NCI-H128 (cell line): Measurements from ENCODE around the gene PARD3B.
"Not testable (repeated sequence)": the region's sequence is repeated elsewhere in the genome, so short reads cannot be mapped to it uniquely, and the experiment has no call there.

Experiments
- DNase-seq: peaks from one replicate; lab custom pipeline; 2025; ENCODE audit not compliant: unreplicated experiment; lab: John Stamatoyannopoulos, UW

PARD3B gene

DNA sequence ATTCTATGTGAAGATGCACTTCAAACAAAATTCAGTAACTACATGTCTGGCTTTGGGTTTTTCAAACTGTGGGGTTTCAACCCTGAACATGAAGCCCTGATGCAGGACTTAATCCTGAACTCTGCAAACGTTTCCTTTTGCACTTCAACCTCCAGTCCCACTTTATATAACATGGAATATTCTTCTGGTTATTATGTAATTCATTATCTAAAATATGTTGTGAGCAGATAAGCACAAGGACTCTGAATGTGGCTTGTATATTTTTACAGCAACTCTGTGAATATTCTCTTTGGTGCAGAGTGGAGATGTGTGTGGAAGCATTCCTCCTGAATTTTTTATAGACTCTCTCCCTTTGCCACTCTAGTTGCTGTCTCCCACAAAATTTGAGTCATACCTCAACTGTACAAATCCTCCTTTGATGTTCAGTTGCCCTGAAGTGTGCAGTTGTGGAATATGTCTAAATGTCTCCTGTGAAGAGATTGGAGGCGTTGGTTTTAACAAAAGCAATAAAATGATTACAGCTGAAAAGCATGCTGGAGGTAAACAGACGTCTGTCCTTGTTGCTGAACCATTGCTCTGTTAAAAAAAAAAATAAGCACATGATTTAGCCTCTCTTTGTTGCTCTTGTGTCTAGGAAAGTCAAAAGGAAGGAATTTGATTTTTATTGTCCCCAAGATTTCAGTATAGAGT lies 931.9 kb downstream of the PARD3B start:
- DNase-seq, result no peak

DNA sequence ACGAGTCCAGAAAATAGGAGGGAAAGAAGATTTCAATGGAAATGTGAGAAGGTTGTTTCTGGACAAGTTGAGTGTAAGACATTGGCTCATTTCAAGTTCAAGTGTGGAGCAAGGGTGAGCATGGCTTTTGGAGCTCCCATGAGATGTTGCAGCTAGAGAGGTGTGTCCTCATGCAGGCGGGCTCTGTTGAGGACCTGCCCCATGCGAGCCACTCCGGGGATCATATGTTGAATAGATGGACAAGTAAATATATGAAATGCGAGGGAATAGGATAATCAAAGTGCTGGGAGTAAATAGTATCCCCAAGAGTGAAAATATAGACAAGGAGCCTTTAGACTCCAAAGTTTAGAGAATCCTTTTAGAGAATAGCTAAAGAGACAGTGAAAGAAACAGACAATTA lies 936.6 kb downstream of the PARD3B start:
- DNase-seq, result no peak

DNA sequence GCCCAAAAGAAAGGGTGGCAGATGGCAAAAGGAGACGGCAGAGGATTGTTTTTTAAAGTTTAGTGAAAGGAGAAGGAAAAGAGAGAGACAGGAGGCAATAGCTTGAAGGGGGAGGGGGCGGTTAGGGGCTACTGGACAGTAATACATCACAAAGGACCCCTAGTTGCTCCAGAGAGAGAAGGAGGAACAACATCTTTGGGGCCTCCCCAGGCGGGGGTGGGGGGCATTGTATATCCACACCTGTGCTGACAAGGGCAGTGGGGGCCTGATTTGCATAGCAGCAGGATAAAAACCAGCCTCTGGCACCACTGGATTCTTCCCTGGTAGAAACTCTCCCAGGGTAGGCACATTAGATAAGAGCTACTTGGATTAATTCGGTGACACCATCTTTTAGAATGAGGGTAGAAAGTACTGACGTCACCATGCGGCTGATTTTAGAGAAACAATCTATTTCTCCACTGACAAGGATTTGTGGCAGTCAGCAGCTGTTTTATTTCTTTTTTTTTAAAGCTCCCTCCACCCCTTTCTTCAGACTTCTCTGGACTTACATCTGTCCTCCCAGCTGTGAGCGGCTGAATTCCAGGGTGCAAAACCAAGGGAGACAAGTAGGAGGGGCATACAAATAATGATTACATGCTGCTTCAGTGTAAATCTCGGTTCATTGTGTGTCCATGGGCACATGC lies 937.3 kb downstream of the PARD3B start:
- no peak for DNase-seq

DNA sequence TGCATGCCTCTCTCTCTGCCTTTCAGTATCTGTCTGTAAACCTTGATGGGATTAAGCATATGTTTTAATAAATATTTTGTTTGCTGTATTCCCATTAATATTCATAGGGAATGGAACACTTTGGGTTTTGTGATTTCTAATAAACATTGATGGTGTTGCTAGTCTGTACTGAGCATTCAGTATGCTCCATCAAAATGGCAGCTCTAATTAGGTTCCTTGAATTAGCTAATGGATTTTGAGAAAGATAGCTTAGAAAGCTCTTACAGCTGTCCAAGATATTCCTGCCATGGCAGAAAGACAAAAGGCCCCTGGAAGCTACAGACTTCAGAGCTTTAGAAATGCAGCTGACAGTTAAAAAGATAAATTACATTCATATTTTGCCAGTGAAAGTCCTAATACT lies 937.8 kb downstream of the PARD3B start:
- DNase-seq, result no peak

DNA sequence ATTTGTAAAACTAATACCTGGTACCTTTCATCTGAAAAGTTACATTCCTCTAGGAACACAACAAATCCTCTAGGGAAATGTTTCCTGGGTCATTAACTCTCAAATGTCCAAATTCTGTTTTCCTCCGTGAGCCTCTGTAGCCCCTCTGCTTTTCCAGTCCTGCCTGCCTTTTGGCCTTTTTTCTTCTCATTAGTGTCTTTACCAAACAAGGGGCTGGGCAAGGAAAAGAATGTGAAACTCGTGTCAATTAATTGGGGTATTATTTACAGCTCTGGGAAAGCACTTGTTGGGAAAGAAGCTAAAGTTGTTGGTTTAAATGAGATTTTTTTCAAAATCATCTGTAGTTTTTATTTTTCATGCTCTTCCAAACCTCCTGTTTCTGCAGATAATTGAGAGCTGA lies 938.9 kb downstream of the PARD3B start:
- no peak for DNase-seq

DNA sequence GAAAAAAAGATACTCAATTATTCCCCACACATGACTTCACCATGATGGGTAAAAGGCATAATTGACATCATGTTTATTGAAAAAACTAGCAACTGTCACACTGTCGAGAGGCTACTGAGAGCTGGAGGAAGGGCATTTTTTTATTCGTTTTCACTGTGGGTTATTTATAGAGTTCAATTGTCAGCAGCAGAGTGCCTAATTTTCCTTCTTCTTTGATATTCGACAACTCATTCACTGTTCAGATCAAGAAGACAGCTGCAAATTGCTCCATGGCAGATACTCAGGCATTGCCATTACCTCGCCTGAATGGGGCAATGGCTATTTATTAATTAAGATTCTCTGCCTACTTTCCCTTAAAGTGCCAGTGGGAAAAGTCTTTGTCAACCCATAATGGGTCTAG lies 939.5 kb downstream of the PARD3B start:
- peak; percentile 17 for DNase-seq

DNA sequence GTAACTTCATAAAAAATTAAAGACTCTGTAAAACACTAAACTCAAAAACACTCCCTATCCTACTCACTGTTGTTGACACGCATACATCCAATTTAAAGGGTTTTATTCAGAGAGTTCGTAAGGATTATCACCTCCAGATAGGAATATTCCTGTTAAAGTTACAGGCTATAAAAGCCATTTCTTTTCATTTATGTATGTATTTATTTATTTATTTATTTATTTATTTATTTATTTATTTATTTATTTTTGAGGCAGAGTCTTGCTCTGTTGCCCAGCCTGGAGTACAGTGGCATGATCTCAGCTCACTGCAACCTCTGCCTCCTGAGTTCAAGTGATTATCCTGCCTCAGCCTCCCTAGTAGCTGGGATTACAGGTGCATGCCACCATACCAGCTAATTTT lies 948.3 kb downstream of the PARD3B start:
- not testable (repeated sequence) for DNase-seq

DNA sequence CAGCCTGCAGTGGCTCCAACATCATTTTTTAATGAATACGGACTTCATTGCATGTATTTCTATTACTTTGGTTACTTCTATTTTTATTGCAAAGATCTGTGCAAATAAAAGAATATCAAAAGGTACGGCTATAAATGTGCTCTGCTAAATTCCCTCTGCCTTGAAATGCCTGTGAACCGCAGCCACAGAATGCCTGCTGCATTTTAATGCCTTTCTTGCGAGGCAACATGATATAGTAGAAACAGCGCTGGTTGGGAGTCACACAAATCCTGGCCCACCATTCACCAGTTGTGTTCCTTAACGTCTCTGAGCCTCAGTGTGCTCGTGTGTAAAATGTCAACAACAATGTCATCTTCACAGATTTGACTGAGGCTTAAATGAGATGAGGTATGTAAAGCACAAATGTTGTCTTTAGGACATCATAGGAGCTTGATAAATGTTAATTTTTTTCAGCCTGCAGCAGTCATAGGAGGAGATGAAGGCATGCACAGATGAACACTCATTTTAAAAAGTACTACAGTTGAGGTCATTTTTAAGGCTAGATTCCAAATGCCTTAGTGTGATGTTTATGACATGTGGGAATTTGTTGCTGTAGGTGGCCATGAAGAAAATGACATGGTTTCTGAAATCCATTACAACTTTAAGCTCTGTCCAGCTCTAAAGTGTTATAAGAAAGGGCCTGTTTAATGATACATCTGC lies 949.4 kb downstream of the PARD3B start:
- DNase-seq, result no peak

DNA sequence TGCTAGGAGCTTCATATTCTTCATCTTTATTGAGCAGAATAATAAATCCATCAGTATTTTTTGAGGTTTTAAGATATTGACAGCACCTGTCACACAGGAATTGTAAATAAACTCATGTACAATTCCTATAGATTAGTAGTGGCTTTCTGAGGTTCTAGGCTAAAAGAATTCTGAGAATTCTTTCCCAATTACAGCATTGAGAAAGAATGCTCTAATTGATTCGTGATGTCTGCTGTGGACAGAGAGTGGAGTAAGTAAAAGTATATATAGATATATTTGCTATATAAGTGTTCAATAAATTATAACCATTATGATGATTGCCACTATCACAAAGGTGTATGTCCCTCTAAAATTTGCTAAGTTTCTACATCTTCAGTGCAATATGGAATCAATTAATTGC lies 950.5 kb downstream of the PARD3B start:
- no peak for DNase-seq

DNA sequence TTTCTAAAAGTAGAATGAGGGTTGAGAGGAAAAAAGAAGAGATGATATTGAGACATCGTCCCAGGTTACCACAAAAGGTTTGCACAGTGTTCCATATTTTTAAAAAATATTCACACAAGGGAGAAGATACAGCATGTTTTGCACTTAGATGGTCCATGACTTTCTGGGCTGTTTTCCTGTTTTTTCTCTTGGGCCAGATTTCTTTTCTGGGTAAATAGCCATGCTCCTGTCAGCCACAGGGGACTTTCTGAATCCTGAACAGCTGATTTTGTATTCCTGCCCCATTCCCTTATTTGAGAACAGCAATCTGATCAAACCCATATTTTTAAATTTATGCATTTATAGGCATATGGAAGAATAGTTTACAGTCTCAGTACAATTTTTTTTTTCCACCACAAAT lies 951.1 kb downstream of the PARD3B start:
- no peak for DNase-seq

DNA sequence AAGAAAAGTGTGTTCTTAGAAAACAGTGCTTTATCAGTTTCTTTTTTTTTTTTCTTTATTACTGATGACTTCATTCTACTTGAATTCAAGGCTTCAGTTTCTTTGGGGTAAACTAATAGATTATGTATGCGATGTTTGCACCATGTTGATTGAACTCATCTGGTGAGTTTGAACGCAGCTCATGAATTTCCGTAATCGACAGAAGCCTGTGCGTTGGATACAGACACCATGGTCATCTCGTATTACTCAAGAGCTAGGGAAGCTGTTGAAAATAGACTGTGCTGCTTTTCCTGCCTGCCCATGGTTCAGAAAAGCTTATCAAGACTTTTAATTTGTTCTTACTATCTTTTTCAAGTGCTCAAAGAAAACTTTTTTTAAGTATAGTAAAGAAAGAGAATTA lies 951.5 kb downstream of the PARD3B start:
- no peak for DNase-seq

DNA sequence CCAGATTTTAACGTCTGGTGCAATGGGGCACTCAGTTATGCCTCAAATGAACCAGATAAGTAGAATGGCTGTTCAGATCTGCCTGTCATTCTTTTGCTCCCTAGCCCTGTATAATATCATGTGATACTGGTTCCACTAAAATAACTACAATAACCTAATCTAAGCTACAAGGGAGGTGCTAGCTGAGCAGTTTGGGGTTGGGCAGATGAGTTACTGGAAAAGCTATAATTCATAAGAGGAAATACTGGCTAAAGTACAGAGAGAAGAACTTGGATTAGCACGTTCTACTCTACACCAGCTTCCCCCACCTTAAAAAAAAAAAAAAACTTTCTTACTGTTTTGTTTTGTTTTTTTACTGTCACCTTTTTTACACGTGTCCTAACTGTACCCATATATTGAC lies 953.7 kb downstream of the PARD3B start:
- DNase-seq, result no peak

DNA sequence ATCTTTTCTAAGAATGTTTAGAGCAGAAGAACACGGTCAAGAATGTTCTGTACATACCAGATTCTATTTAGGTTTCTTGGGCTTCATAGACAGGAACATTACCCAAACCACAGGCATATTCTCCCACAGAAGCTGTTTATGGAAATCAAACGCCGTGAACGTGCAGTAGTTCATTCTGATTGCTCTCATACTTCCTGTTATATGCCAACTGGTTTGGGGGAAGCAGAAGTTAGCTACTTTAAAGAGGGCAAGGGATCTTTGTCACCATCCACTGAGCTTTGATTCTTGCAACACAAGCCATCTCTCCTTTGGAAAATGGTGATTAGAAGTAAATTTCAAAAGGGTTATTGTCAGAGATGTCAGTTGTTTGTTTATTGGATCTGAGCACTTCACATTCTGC lies 954.8 kb downstream of the PARD3B start:
- no peak for DNase-seq

DNA sequence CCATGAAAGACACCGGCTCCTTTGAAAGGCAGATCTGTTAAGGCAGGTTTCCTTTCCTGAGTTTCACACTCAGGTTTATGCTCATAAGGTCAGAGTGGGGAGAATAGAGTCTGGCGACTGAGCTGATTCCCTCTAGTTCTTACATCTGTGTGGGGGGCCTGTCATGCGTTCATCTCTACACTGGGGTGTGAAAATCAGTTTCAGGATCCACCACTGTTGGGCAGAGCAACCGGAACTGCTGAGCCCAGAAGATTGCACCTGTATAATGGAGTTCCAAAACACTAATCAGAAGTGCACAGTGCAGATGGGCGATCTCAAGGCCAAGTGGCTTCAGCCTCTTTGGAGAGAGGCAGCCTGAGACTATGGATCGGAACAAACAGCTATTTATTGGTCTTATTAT lies 955.7 kb downstream of the PARD3B start:
- no peak for DNase-seq

DNA sequence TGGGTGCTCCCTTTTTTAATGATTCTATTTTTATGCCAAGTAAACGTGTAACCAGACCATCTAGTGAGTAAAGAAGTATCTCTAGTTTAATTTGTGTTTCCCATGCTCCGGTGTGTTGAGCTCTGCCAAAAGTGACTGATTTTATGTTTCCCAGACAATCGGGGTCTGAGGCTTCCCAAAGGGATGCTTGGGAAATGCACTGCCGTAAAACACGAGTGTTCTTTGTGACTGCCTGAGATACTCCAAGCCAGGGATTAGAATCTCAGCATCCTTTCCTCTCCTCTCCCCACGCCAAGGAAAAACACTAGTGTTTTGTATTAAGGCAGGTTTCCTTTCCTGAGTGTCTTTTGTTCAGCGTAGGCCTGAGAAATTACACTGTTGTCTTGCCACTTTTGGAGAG lies 956.6 kb downstream of the PARD3B start:
- no peak for DNase-seq

DNA sequence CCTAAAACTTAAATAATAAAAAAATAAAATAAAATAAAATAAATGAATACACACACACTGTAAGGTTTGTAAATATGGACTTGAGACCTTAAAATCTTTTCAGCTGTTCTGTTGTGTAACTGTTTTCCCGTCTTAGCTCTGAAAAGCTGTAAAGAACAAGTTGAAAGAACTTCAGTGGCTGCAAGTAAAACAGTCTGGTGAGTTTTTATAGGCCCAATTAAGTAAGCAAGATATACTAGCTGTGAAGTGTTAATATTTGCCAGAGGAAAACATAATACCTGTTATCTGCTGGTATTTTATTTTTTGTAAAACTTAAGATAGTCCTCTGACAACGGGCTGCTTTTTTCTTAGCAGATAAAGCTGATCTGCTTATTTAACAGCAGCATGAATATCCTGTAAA lies 960.1 kb downstream of the PARD3B start:
- DNase-seq, result no peak

DNA sequence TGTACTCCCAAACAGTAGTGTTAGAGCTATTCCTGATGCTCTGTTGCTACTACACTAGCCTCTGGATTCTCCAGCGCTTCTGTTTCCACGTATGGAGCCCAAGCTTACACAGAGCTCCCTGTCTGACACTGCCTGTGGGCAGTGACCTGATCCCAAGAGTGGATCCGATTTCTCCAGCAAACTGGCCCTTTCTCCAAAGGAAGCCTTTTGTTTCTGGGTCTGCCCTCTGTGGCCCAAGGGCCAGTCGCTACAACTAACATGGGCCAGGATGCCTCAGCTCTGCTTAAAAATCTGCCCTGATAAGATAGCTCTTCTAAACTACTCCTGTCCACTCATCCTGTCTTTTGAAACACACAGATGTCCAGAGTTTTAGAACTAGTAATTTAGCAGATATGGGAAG lies 964.4 kb downstream of the PARD3B start:
- DNase-seq, result no peak

DNA sequence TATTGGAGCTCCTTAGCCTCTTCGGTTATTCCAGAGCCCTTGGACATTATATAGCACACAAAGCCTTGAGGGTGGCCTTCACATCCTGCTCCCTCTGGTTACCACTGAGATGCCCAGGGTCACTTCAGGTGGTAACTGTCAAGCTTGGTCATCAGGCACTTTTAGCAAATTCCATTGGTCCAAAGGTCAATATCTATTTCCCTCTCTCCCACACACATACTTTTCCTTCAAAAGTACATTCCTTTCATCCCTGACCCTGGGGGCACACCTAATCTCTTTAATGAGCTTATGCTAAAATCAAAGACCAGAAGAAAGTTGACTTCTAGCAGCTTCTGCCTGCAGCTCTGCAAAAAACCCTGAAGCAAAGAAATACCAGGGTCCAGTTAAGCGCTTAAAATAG lies 965.1 kb downstream of the PARD3B start:
- no peak for DNase-seq

DNA sequence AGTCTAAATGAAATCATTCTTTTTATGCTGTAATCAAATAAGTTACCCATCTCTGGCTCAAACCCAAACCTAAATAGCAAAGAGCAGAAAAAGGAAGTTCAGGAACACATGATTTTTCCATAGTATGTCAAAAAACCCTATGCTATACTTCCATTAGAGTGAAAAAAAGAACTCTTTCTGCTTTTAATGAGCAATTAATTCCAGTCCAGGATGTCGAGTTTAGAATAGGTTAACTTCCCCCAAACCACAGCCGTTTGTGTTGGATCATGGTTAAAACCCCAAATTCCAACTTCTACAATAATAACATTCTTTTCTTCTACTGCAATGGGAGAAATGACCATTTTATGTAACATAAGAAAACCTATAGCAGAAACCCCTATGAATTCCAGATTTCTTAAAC lies 965.9 kb downstream of the PARD3B start:
- no peak for DNase-seq

DNA sequence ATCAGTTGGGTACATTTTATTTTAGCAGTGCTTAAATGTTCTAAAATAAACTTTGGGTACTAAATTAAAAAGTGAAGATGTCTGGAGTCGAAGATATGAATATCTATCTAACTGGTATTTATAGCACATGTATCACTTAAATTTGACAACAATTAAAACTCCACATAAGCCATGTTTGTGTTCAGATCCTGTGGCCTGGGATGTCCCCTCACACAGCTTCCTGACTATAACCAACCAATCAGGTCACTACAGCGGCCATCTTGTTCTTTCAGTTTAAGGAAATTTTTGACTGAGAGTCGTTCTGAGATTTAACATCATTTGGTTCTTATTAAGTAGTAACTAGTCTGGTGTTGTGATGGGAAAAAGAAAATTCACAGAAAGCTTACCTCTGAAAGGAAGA lies 966.4 kb downstream of the PARD3B start:
- DNase-seq, result no peak

DNA sequence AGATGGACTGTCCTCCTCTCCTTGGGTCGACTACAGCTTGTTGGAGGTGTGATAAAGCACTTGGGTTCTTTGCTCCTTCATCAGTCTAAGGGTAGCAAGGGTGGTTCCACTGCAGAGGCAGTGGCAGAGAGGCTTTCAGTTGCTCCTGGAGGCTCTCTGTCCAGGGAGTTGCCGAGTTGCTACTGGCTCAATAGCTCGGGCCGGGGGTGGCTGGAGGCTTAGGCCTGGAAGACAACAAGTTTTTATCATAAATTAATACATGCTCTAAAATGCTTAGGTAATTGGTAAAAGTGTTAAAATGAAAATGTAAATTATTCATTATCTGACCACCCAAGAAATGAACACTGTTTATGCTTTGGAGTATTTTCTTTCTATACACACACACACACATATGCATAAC lies 975.0 kb downstream of the PARD3B start:
- no peak for DNase-seq

DNA sequence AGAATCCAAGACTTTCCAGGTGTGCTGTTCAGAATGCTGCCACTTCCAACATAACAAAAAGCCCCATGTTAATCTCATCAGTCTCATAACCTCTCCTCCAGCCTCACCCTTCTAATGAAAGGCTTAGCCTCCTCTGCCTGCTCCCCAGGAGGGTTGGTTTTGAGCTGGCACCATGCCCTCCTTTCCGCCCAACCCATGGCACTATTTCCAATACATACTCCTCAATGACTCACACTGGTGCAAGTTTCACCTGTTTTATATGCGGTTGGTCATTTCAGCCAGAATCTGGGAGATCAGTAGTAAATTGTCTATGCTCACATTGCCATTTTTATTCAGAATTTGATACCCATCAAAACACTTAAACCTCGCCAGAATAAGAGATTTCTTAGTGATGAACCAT lies 979.4 kb downstream of the PARD3B start:
- no peak for DNase-seq
